ENCODE measurements around the gene RBMS3.
A peak's percentile ranks its signal among the peaks of the same experiment; 100 is the strongest.
"Not testable (repeated sequence)": the region's sequence is repeated elsewhere in the genome, so short reads cannot be mapped to it uniquely, and the experiment has no call there.

The RBMS3 gene

DNA sequence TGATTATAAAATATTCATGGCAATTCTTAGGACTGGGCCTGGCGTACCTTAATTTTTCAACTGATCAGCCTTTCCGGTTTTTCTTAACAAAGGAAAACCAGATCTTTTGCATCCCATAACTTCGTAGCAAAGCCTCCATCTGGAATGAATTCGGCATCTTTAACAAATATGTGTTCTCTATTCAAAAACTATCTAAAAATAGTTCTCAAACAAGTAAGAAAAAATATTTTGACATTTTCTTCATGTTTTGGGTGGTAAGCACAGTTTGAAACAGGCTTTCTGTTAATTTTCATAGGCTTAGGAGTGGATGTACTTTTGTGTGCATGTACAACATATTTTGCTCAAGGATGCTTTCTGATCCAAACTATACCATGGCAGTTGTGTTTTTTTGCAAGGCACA, 55.1 kb downstream of the RBMS3 start:
- DNase-seq (ENCODE audit: insufficient read length, low spot score) (no peak), FAIRE-seq (no peak)

- FAIRE-seq (no peak), DNase-seq (ENCODE audit: insufficient read length, low spot score) (no peak)
Observed at GRCh38 chr3:29337565-29337964, 56.7 kb downstream of the RBMS3 start.

- FAIRE-seq, result no peak
Observed at GRCh38 chr3:29338377-29338776, 57.5 kb downstream of the RBMS3 start.

DNA sequence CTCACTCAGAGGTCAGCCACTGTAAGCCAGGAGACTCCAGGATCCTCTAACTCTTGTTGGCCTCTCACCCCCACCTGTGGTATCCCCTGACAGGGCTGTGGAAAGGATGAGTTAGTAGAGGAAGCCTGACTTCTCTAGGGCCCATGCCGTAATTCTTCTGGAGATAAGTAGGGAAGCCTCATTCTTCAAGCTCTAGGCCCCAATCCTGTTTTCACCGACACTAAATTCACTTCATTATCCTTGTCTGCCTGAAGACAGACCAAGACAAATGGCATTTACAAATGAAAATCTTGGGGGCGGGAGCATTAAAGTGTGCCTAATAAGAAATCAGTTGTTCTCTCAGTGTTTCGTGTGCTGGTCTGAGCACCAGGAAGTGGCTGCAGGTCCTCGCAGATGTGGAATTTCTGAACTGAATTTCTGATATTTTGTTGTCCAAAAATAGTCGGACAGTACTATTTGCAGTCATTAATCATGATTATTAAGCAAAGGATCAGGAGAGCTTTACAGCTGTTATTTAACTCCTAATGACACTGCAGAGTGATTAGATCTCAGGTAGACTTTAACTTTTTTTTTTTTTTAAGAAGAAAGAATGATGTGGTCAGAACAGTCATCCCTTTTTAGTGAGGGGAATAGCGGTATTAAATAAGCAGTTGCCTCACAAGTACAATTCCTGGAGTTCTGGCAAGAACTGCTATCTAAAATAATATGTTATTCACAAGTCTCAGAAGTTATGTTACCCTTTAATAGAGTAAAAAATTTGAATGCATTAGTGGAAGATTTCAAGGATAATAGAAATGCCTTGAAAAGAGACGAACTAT, 58.4 kb downstream of the RBMS3 start:
- FAIRE-seq, result no peak
- no peak for DNase-seq (ENCODE audit: insufficient read length, low spot score)

More at GRCh38 chr3:29338377-29338776, 57.5 kb downstream of the RBMS3 start:
- DNase-seq (ENCODE audit: insufficient read length, low spot score), result no peak

DNA sequence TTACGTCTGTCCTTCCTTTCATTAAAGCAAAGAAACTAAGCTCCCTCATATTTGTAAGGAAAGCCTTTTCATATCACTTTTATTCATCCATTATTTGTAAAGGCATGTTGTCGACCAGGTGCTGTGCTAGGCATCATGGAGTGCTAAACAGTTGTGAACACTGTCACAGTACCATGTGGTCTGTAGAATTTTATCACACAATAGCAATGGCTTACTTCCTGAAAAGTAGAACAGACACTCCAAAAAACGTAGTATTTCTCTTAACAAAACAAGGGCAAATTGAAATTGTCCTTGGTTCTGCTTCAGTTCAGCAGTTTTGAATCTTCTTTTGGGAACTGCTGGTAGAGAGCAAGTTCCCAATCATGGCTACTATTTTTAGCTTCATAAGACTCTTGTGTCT, 63.3 kb downstream of the RBMS3 start:
- FAIRE-seq (no peak), DNase-seq (ENCODE audit: insufficient read length, low spot score) (no peak)

DNA sequence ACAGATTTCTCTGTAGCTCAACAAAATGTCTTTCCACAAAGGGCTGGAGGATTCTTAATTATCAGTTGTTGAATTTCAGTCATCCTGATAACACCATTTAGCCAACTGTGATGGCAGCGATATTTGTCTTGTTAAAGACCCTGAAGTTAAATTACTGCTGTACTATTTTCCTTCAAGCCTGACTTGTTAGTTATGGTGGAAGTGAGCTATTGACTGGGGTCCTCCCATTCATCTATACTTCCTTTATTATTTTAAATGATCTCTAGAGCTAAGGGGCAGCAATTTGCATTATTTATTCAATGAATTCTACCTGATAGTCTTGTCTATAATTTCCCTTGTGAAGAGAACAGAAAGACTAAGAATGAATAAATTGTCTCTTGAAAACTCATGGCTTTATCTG, 64.1 kb downstream of the RBMS3 start:
- no peak for FAIRE-seq
- no peak for DNase-seq (ENCODE audit: insufficient read length, low spot score)

DNA sequence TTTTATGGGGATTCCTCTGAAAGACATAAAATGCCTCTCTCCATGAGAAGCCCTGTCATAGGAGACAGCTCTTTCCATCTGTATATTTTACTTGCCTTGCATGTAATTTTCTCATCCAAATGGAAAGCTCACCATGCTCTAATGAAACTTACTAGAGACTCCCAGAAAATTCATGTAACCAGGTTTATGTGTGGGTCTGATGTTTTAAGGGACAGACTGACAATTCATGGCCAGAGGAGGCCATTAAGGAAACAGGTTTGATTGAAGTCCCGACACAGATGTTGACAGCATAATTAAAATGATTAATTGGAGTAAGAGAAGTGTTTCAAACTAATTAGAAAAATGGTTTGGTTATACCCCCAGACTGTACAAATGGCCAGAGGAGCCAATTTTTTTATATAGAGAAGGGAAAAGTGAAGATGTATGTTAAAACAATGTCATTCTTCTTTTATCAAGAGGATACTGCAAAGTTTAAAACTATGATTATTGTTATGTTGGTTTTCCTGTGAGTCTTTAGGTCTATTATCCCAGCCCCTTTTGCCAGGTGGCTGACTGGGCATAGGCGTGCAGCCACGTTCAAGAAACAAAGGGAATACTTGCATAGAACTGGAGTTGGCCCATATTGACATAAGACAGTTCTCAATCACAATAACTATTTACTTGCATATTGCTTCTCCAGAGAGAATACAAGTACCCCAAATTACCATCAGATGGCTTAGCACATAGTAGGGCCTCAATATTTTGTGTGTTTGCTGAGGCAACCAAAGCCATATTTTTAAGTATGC, 64.8 kb downstream of the RBMS3 start:
- FAIRE-seq (no peak), DNase-seq (ENCODE audit: insufficient read length, low spot score) (no peak)

- DNase-seq (ENCODE audit: insufficient read length, low spot score) (no peak), FAIRE-seq (no peak)
Observed at GRCh38 chr3:29346828-29347227, 66.0 kb downstream of the RBMS3 start.

- FAIRE-seq, result no peak
- DNase-seq (ENCODE audit: insufficient read length, low spot score), result no peak
Observed at GRCh38 chr3:29347412-29347811, 66.5 kb downstream of the RBMS3 start.

GRCh38 chr3:29348316-29348715, 67.4 kb downstream of the RBMS3 start:
- DNase-seq (ENCODE audit: insufficient read length, low spot score) (no peak), FAIRE-seq (no peak)

GRCh38 chr3:29349049-29349448, 68.2 kb downstream of the RBMS3 start:
- no peak for FAIRE-seq
- DNase-seq (ENCODE audit: insufficient read length, low spot score), result no peak

GRCh38 chr3:29353807-29354206, 72.9 kb downstream of the RBMS3 start:
- DNase-seq (ENCODE audit: insufficient read length, low spot score), result no peak
- FAIRE-seq, result peak; percentile 21

DNA sequence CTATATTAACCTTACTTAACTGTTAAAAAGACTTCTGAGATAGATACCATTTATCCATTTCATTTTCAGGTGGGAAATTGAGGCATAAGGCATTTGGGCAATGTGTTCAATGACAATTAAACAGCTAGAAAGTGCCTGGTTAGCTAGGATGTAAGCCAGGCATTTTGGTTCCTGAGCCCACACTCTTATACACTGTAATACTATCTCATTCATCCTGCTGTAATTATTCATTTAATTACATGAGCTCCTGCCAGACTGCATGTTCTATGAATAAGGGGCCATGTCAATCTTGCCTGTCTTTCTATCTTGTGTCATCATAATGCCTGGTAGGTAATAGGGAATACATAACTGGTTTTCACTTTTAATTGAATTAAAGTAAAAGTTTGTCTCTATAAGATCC, 74.0 kb downstream of the RBMS3 start:
- DNase-seq (ENCODE audit: insufficient read length, low spot score), result no peak
- no peak for FAIRE-seq

- FAIRE-seq (no peak), DNase-seq (ENCODE audit: insufficient read length, low spot score) (no peak)
Observed at GRCh38 chr3:29356062-29356461, 75.2 kb downstream of the RBMS3 start.

GRCh38 chr3:29360289-29360688, 79.4 kb downstream of the RBMS3 start:
- DNase-seq (ENCODE audit: insufficient read length, low spot score); FAIRE-seq: not testable (repeated sequence)

- no peak for DNase-seq (ENCODE audit: insufficient read length, low spot score)
- FAIRE-seq, result no peak
Observed at GRCh38 chr3:29363110-29363509, 82.2 kb downstream of the RBMS3 start.

DNA sequence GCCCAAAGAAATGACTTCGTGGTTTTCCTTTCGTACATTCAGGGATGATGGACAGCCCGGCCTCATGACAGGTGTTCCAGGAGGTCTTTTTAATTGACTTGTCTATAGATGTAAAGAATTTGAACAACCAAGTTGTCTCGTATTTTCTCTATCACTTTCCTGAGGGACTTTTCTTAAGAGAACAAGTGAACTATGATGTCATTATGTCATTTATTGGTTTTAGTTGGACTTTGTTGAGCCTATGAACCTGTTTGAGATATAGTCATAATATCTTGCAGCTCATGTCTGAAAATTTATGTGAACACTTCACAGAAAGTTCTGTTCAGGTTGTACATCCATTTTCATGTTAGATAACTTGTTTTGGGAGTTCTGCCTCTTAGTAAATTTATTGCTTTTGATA, 89.2 kb downstream of the RBMS3 start:
- FAIRE-seq (no peak), DNase-seq (ENCODE audit: insufficient read length, low spot score) (no peak)

DNA sequence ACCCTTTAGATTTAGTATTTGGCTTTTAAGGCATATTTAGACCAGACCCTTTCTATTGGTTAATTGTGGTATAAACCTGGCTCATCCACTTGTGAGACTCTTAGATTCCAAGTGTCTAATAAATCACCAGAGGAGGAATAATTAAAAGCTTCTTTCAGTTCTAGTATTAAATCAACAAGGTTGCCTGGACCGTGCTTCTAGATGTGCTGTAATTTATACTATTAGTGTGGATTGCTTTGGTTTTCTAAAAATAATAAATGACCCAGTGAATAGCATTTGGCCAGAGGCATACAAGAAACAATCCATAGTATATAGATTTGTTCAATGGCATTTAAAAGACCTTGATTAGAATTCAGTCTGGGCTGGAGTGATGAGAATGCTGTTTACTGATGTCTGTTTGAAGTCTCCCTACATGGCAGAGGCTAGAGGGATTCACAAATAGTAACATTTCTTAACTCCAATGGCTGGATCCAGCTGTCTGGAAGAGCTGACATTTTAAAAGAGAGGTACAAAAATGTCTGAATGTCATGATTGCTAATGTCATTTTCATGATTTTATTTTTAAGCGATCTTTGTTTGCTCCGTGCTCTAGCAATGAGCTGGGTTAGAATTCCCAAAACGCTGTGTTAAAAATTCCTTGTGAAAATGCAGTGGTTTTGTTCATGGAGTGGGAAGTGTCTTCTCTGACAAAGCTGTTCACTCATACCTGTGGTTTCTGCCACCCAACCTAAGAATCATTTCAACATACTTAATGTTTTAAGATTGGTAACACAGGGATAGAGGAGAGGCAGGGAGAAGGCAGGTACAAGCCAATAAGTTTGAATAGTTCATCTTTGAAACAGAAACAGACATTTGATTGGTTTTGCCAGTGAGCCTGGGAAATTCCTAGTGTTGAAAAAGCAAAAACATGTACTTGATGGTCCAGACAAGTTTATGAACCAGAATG, 89.9 kb downstream of the RBMS3 start:
- FAIRE-seq (no peak), DNase-seq (ENCODE audit: insufficient read length, low spot score) (no peak)

DNA sequence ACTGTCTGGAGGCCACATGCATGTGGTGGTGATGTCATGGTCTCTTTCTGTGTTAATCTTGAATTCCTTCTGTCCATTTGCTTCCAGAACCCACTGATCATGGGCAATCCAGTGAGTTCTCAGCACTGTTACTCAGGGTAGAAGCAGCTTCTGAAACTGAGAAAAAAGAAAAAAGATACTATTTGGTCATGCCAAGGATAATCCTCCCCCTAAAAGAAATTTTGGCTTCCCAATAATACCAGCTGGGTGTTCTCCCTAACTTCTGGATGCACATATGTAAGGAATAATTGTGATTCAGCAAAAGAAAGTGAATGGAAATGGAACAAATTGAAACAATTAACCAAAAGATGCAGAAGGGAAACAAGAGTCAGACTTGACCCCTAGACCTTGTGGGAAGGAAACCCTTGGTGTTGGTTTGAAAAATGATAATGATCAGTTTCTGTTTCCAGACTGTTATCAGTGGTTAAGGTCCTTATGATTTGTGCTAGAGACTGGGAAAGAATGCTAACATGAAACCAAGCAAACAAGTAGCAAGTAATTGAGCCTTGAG, 92.3 kb downstream of the RBMS3 start:
- DNase-seq (ENCODE audit: insufficient read length, low spot score) (no peak), FAIRE-seq (no peak)

DNA sequence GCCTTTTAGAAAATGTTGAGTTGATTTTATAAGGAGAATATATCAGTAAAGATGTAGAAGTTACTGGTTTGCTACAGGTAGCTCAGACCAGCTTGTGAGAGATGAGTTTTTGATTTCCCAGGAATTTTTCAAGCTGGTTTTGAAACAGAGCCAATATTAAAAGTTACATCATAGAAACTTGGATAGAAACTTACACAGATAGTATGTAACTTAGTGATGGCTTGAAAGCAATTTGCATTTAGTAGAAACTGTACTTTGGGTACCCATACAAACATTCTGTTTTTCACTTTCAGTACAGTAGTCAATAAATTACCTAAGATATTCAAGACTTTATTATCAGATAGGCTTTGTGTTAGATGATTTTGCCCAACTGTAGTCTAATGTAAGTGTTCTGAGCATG, 93.4 kb downstream of the RBMS3 start:
- no peak for FAIRE-seq
- DNase-seq (ENCODE audit: insufficient read length, low spot score), result no peak

- FAIRE-seq (no peak), DNase-seq (ENCODE audit: insufficient read length, low spot score) (no peak)
Observed at GRCh38 chr3:29379097-29379496, 98.2 kb downstream of the RBMS3 start.

Data from GM19239 (cell line).